ENCODE results near the gene SMARCB1.

Gene SMARCB1

GRCh38 chr22:23779731-23780130, 7.0 kb upstream of the SMARCB1 start:
- Histone ChIP-seq H3K27ac (ENCODE audit: low read depth, low read length) (no peak overlapping the region), H4K20me1 (ENCODE audit: low read depth, low read length) (no peaks in the 10 kb centered on the region), H3K9ac (ENCODE audit: low read length) (no peak overlapping the region), H3K36me3 (ENCODE audit: low read length) (no peaks in the 10 kb centered on the region), H2AFZ (ENCODE audit: low read depth, low read length, severe bottlenecking) (no peak overlapping the region), H3K9me3 (ENCODE audit: insufficient read depth, low read length) (no peaks in the 10 kb centered on the region), H3K9me2 (replicated peaks; ENCODE audit: insufficient read depth, low read length) (no peaks in the 10 kb centered on the region), H3F3A (ENCODE audit: insufficient read depth) (no peaks in the 10 kb centered on the region), H3K79me2 (ENCODE audit: insufficient read depth, low read length) (no peaks in the 10 kb centered on the region), H3K4me3 (ENCODE audit: insufficient read depth, low read length, poor library complexity, severe bottlenecking) (no peak overlapping the region), H3K27me3 (ENCODE audit: low read length) (no peaks in the 10 kb centered on the region), H3K4me2 (ENCODE audit: low read depth, low read length, poor library complexity, severe bottlenecking) (no peak overlapping the region)
- no peak for TF ChIP-seq CTCF (IDR thresholded peaks at IDR 0.05; ENCODE audit: insufficient read depth, low read length, poor library complexity, severe bottlenecking)
- TF ChIP-seq EZH2phosphoT487 (conservative IDR thresholded peaks at IDR 0.05; ENCODE audit: low read length), result no peak

- no peaks in the 10 kb centered on the region for H3K27me3 ChIP-seq (ENCODE audit: low read length)
- no peak overlapping the region for H3K4me2 ChIP-seq (ENCODE audit: low read depth, low read length, poor library complexity, severe bottlenecking)
- H3K79me2 ChIP-seq (ENCODE audit: insufficient read depth, low read length), result no peaks in the 10 kb centered on the region
- no peaks in the 10 kb centered on the region for H4K20me1 ChIP-seq (ENCODE audit: low read depth, low read length)
- no peaks in the 10 kb centered on the region for H3F3A ChIP-seq (ENCODE audit: insufficient read depth)
- H2AFZ ChIP-seq (ENCODE audit: low read depth, low read length, severe bottlenecking), result no peak overlapping the region
- no peaks in the 10 kb centered on the region for H3K36me3 ChIP-seq (ENCODE audit: low read length)
- no peak overlapping the region for H3K9ac ChIP-seq (ENCODE audit: low read length)
- no peak overlapping the region for H3K27ac ChIP-seq (ENCODE audit: low read depth, low read length)
- H3K9me2 ChIP-seq (replicated peaks; ENCODE audit: insufficient read depth, low read length), result no peaks in the 10 kb centered on the region
- no peaks in the 10 kb centered on the region for H3K9me3 ChIP-seq (ENCODE audit: insufficient read depth, low read length)
- no peak for TF ChIP-seq EZH2phosphoT487 (conservative IDR thresholded peaks at IDR 0.05; ENCODE audit: low read length)
- no peak for TF ChIP-seq CTCF (IDR thresholded peaks at IDR 0.05; ENCODE audit: insufficient read depth, low read length, poor library complexity, severe bottlenecking)
- H3K4me3 ChIP-seq (ENCODE audit: insufficient read depth, low read length, poor library complexity, severe bottlenecking), result no peak overlapping the region
Observed at GRCh38 chr22:23780146-23780748, 6.5 kb upstream of the SMARCB1 start.

GRCh38 chr22:23781065-23781464, 5.7 kb upstream of the SMARCB1 start:
- no peak overlapping the region for H3K9ac ChIP-seq (ENCODE audit: low read length)

More at GRCh38 chr22:23781065-23781464, 5.7 kb upstream of the SMARCB1 start:
- no peak overlapping the region for H3K4me3 ChIP-seq (ENCODE audit: insufficient read depth, low read length, poor library complexity, severe bottlenecking)
- H3K4me2 ChIP-seq (ENCODE audit: low read depth, low read length, poor library complexity, severe bottlenecking), result no peak overlapping the region
- H3K79me2 ChIP-seq (ENCODE audit: insufficient read depth, low read length), result no peaks in the 10 kb centered on the region
- no peak for TF ChIP-seq CTCF (IDR thresholded peaks at IDR 0.05; ENCODE audit: insufficient read depth, low read length, poor library complexity, severe bottlenecking)
- no peak for TF ChIP-seq EZH2phosphoT487 (conservative IDR thresholded peaks at IDR 0.05; ENCODE audit: low read length)
- H3K27me3 ChIP-seq (ENCODE audit: low read length), result no peaks in the 10 kb centered on the region
- H3K9me2 ChIP-seq (replicated peaks; ENCODE audit: insufficient read depth, low read length), result no peaks in the 10 kb centered on the region
- no peaks in the 10 kb centered on the region for H4K20me1 ChIP-seq (ENCODE audit: low read depth, low read length)
- H3K9me3 ChIP-seq (ENCODE audit: insufficient read depth, low read length), result no peaks in the 10 kb centered on the region
- no peak overlapping the region for H3K27ac ChIP-seq (ENCODE audit: low read depth, low read length)
- H3K36me3 ChIP-seq (ENCODE audit: low read length), result no peaks in the 10 kb centered on the region
- no peaks in the 10 kb centered on the region for H3F3A ChIP-seq (ENCODE audit: insufficient read depth)
- H2AFZ ChIP-seq (ENCODE audit: low read depth, low read length, severe bottlenecking), result no peak overlapping the region

Measured in SU-DHL-6 (cell line).